Measurements from ENCODE around the gene C22orf39. TPM values are rescaled to one million over a fixed set of nuclear protein-coding genes. Genes with fewer than 3 reads are reported as not detected.

Gene C22orf39
- total RNA-seq, 1 donor from 2014 or later = 26.6 TPM

- H3K9me3 Mint-ChIP-seq (ENCODE audit: unreplicated experiment) = no peaks in the 10 kb centered on the region
- peak overlapping the region; percentile 1 for H3K4me3 Mint-ChIP-seq (ENCODE audit: unreplicated experiment)
- peak overlapping the region; percentile 85 for H3K27ac Mint-ChIP-seq (ENCODE audit: unreplicated experiment)
- no peak for DNase-seq (ENCODE audit: low spot score)
- peaks cover 2% of the 10 kb centered on the region for H3K27me3 Mint-ChIP-seq (ENCODE audit: unreplicated experiment)
- peaks cover 26% of the 10 kb centered on the region for H3K36me3 Mint-ChIP-seq (ENCODE audit: low read depth, unreplicated experiment)
- TF ChIP-seq CTCF (IDR thresholded peaks at IDR 0.05; ENCODE audit: unreplicated experiment) = no peak
- peaks cover 21% of the 10 kb centered on the region for H3K4me1 Mint-ChIP-seq (ENCODE audit: unreplicated experiment)
These were observed 46.0 kb downstream of the C22orf39 start for GRCh38 chr22:19401483-19401882.

- Mint-ChIP-seq H3K4me1 (ENCODE audit: unreplicated experiment) (peaks cover 21% of the 10 kb centered on the region), H3K4me3 (ENCODE audit: unreplicated experiment) (no peak overlapping the region), H3K36me3 (ENCODE audit: low read depth, unreplicated experiment) (peaks cover 24% of the 10 kb centered on the region), H3K27ac (ENCODE audit: unreplicated experiment) (peak overlapping the region; percentile 85), H3K9me3 (ENCODE audit: unreplicated experiment) (no peaks in the 10 kb centered on the region), H3K27me3 (ENCODE audit: unreplicated experiment) (peaks cover 2% of the 10 kb centered on the region)
- TF ChIP-seq CTCF (IDR thresholded peaks at IDR 0.05; ENCODE audit: unreplicated experiment) = no peak
- DNase-seq (ENCODE audit: low spot score) = no peak
These were observed 46.6 kb downstream of the C22orf39 start for GRCh38 chr22:19400881-19401280.

- peaks cover 34% of the 10 kb centered on the region for H3K36me3 Mint-ChIP-seq (ENCODE audit: low read depth, unreplicated experiment)
- H3K4me1 Mint-ChIP-seq (ENCODE audit: unreplicated experiment) = peaks cover 21% of the 10 kb centered on the region
- peaks cover 2% of the 10 kb centered on the region for H3K27me3 Mint-ChIP-seq (ENCODE audit: unreplicated experiment)
- no peak for TF ChIP-seq CTCF (IDR thresholded peaks at IDR 0.05; ENCODE audit: unreplicated experiment)
- H3K4me3 Mint-ChIP-seq (ENCODE audit: unreplicated experiment) = no peak overlapping the region
- DNase-seq (ENCODE audit: low spot score) = no peak
- no peaks in the 10 kb centered on the region for H3K9me3 Mint-ChIP-seq (ENCODE audit: unreplicated experiment)
- H3K27ac Mint-ChIP-seq (ENCODE audit: unreplicated experiment) = no peak overlapping the region
These were observed 48.9 kb downstream of the C22orf39 start for GRCh38 chr22:19398652-19399051.

- no peak for TF ChIP-seq CTCF (IDR thresholded peaks at IDR 0.05; ENCODE audit: unreplicated experiment)
- no peak for DNase-seq (ENCODE audit: low spot score)
- Mint-ChIP-seq H3K9me3 (ENCODE audit: unreplicated experiment) (no peaks in the 10 kb centered on the region), H3K27ac (ENCODE audit: unreplicated experiment) (no peak overlapping the region), H3K4me3 (ENCODE audit: unreplicated experiment) (no peak overlapping the region), H3K36me3 (ENCODE audit: low read depth, unreplicated experiment) (peaks cover 36% of the 10 kb centered on the region), H3K4me1 (ENCODE audit: unreplicated experiment) (peaks cover 21% of the 10 kb centered on the region), H3K27me3 (ENCODE audit: unreplicated experiment) (peaks cover 2% of the 10 kb centered on the region)
These were observed 49.3 kb downstream of the C22orf39 start for GRCh38 chr22:19398206-19398605.

- H3K36me3 Mint-ChIP-seq (ENCODE audit: low read depth, unreplicated experiment) = peaks cover 36% of the 10 kb centered on the region
- no peak overlapping the region for H3K27ac Mint-ChIP-seq (ENCODE audit: unreplicated experiment)
- no peak for DNase-seq (ENCODE audit: low spot score)
- H3K9me3 Mint-ChIP-seq (ENCODE audit: unreplicated experiment) = no peaks in the 10 kb centered on the region
- peaks cover 21% of the 10 kb centered on the region for H3K4me1 Mint-ChIP-seq (ENCODE audit: unreplicated experiment)
- H3K4me3 Mint-ChIP-seq (ENCODE audit: unreplicated experiment) = no peak overlapping the region
- H3K27me3 Mint-ChIP-seq (ENCODE audit: unreplicated experiment) = peaks cover 2% of the 10 kb centered on the region
- no peak for TF ChIP-seq CTCF (IDR thresholded peaks at IDR 0.05; ENCODE audit: unreplicated experiment)
These were observed 49.8 kb downstream of the C22orf39 start for GRCh38 chr22:19397734-19398104.

Data from endothelial cell (in vitro differentiated cells).